ENCODE measurements around the gene ABCC11. TPM values are rescaled to one million over a fixed set of nuclear protein-coding genes. Genes with fewer than 3 reads are reported as not detected.
A peak's percentile ranks its signal among the peaks of the same experiment; 100 is the strongest.

The ABCC11 gene
- total and polyA plus RNA-seq, 2 of the 13 experiments (the other 11 are each of a cell fraction or from before 2014, with no cell fraction given), result 1.0 to 1.4 TPM

DNA sequence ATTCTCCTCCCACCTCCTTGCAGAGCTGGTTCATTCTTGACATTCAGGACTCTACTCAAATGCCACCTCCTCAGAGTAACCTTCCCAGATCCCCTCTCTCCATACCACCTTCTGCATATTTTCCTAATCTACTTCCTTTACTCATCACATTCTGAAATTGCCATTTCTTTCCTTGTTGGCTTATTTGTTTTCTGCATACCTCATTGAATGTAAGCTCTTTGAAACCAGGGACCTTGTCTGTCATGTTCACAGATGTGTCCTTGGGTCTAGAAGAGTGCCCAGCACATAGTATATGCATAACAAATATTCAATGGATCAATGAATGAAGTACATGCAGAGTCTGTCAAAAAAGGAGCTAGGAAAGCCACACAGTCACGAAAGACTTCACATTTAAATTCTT lies 11.1 kb downstream of the ABCC11 start (continued):
- TF ChIP-seq, protein P1, sequence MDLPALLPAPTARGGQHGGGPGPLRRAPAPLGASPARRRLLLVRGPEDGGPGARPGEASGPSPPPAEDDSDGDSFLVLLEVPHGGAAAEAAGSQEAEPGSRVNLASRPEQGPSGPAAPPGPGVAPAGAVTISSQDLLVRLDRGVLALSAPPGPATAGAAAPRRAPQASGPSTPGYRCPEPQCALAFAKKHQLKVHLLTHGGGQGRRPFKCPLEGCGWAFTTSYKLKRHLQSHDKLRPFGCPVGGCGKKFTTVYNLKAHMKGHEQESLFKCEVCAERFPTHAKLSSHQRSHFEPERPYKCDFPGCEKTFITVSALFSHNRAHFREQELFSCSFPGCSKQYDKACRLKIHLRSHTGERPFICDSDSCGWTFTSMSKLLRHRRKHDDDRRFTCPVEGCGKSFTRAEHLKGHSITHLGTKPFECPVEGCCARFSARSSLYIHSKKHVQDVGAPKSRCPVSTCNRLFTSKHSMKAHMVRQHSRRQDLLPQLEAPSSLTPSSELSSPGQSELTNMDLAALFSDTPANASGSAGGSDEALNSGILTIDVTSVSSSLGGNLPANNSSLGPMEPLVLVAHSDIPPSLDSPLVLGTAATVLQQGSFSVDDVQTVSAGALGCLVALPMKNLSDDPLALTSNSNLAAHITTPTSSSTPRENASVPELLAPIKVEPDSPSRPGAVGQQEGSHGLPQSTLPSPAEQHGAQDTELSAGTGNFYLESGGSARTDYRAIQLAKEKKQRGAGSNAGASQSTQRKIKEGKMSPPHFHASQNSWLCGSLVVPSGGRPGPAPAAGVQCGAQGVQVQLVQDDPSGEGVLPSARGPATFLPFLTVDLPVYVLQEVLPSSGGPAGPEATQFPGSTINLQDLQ (CRISPR knock-in tag; IDR thresholded peaks at IDR 0.05), result no peak
- no peak for TF ChIP-seq SOX5 (CRISPR knock-in tag; IDR thresholded peaks at IDR 0.05; ENCODE audit: borderline replicate concordance)
- TF ChIP-seq ZNF230 (CRISPR knock-in tag; IDR thresholded peaks at IDR 0.05), result no peak
- TF ChIP-seq, protein P2, sequence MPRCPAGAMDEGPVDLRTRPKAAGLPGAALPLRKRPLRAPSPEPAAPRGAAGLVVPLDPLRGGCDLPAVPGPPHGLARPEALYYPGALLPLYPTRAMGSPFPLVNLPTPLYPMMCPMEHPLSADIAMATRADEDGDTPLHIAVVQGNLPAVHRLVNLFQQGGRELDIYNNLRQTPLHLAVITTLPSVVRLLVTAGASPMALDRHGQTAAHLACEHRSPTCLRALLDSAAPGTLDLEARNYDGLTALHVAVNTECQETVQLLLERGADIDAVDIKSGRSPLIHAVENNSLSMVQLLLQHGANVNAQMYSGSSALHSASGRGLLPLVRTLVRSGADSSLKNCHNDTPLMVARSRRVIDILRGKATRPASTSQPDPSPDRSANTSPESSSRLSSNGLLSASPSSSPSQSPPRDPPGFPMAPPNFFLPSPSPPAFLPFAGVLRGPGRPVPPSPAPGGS (CRISPR knock-in tag; IDR thresholded peaks at IDR 0.05), result no peak
- no peak for TF ChIP-seq TAF1 (CRISPR knock-in tag; IDR thresholded peaks at IDR 0.05)
- no peak for TF ChIP-seq CREM (IDR thresholded peaks at IDR 0.05)
- no peak for TF ChIP-seq CREM (CRISPR knock-in tag; IDR thresholded peaks at IDR 0.05)
- TF ChIP-seq MIXL1 (CRISPR knock-in tag; IDR thresholded peaks at IDR 0.05), result 0 out of 2 replicates have a peak, but pooled peaks have one; percentile 14
- TF ChIP-seq ZNF530 (CRISPR knock-in tag; IDR thresholded peaks at IDR 0.05; ENCODE audit: low read depth), result no peak
- TF ChIP-seq, protein P3, sequence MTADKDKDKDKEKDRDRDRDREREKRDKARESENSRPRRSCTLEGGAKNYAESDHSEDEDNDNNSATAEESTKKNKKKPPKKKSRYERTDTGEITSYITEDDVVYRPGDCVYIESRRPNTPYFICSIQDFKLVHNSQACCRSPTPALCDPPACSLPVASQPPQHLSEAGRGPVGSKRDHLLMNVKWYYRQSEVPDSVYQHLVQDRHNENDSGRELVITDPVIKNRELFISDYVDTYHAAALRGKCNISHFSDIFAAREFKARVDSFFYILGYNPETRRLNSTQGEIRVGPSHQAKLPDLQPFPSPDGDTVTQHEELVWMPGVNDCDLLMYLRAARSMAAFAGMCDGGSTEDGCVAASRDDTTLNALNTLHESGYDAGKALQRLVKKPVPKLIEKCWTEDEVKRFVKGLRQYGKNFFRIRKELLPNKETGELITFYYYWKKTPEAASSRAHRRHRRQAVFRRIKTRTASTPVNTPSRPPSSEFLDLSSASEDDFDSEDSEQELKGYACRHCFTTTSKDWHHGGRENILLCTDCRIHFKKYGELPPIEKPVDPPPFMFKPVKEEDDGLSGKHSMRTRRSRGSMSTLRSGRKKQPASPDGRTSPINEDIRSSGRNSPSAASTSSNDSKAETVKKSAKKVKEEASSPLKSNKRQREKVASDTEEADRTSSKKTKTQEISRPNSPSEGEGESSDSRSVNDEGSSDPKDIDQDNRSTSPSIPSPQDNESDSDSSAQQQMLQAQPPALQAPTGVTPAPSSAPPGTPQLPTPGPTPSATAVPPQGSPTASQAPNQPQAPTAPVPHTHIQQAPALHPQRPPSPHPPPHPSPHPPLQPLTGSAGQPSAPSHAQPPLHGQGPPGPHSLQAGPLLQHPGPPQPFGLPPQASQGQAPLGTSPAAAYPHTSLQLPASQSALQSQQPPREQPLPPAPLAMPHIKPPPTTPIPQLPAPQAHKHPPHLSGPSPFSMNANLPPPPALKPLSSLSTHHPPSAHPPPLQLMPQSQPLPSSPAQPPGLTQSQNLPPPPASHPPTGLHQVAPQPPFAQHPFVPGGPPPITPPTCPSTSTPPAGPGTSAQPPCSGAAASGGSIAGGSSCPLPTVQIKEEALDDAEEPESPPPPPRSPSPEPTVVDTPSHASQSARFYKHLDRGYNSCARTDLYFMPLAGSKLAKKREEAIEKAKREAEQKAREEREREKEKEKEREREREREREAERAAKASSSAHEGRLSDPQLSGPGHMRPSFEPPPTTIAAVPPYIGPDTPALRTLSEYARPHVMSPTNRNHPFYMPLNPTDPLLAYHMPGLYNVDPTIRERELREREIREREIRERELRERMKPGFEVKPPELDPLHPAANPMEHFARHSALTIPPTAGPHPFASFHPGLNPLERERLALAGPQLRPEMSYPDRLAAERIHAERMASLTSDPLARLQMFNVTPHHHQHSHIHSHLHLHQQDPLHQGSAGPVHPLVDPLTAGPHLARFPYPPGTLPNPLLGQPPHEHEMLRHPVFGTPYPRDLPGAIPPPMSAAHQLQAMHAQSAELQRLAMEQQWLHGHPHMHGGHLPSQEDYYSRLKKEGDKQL (CRISPR knock-in tag; IDR thresholded peaks at IDR 0.05; ENCODE audit: low read depth), result no peak
- TF ChIP-seq GLI4 (CRISPR knock-in tag; IDR thresholded peaks at IDR 0.05; ENCODE audit: borderline replicate concordance), result no peak
- TF ChIP-seq CEBPG (CRISPR knock-in tag; IDR thresholded peaks at IDR 0.05), result no peak
- TF ChIP-seq ZBTB8A (CRISPR knock-in tag; IDR thresholded peaks at IDR 0.05; ENCODE audit: borderline replicate concordance, low read depth), result no peak
- no peak for TF ChIP-seq JUNB (CRISPR knock-in tag; IDR thresholded peaks at IDR 0.05; ENCODE audit: borderline replicate concordance)
- no peak for TF ChIP-seq MEIS1 (CRISPR knock-in tag; IDR thresholded peaks at IDR 0.05; ENCODE audit: borderline replicate concordance)
- TF ChIP-seq TAF15 (IDR thresholded peaks at IDR 0.05; ENCODE audit: low read depth, low read length, poor library complexity, severe bottlenecking), result no peak
- TF ChIP-seq, protein P4, sequence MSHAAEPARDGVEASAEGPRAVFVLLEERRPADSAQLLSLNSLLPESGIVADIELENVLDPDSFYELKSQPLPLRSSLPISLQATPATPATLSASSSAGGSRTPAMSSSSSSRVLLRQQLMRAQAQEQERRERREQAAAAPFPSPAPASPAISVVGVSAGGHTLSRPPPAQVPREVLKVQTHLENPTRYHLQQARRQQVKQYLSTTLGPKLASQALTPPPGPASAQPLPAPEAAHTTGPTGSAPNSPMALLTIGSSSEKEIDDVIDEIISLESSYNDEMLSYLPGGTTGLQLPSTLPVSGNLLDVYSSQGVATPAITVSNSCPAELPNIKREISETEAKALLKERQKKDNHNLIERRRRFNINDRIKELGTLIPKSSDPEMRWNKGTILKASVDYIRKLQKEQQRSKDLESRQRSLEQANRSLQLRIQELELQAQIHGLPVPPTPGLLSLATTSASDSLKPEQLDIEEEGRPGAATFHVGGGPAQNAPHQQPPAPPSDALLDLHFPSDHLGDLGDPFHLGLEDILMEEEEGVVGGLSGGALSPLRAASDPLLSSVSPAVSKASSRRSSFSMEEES (CRISPR knock-in tag; IDR thresholded peaks at IDR 0.05), result no peak
- TF ChIP-seq SP1 (IDR thresholded peaks at IDR 0.05), result no peak
- no peak for TF ChIP-seq SP1 (CRISPR knock-in tag; IDR thresholded peaks at IDR 0.05)

Measured in HepG2 (cell line).